Thoracic aorta (tissue), 2 donors: Measurements from ENCODE around the gene GALNT2. TPM values are rescaled to one million over a fixed set of nuclear protein-coding genes. Genes with fewer than 3 reads are reported as not detected.

Experiments
- ATAC-seq: fragments of 150-250 bp; one replicate; pipeline ENCODE4 v1.8.0; 2017; ENCODE audit warnings: low read depth; ENCODE audit not compliant: insufficient number of reproducible peaks, low FRiP score
- DNase-seq: peaks from one replicate; pipeline ENCODE4 v3.0.0-alpha.2; 2020; ENCODE audit warnings: low spot score
- H3K27ac ChIP-seq, 2 donors: fragments of 200-600 bp; sonication (generic); 1 replicate in 1 of 2; 2 replicates in 1 of 2; pipeline ENCODE4 v1.5.1; 2016; ENCODE audit warnings: mild to moderate bottlenecking in 2 of 2, moderate library complexity in 2 of 2
- H3K27me3 ChIP-seq: fragments of 200-600 bp; sonication (generic); replicated peaks from 2 replicates; pipeline ENCODE4 v1.6.0; 2016; ENCODE audit warnings: mild to moderate bottlenecking; ENCODE audit not compliant: insufficient read depth
- H3K36me3 ChIP-seq: fragments of 200-600 bp; sonication (generic); one replicate; pipeline ENCODE4 v1.5.1; 2016
- H3K4me1 ChIP-seq, 2 donors: fragments of 200-600 bp; sonication (generic); 1 replicate in 1 of 2; 2 replicates in 1 of 2; pipeline versions ENCODE4 v1.5.1 to v1.6.0; 2016; ENCODE audit warnings: low read depth in 2 of 2, mild to moderate bottlenecking in 1 of 2; ENCODE audit not compliant: control insufficient read depth in 1 of 2
- H3K4me3 ChIP-seq: fragments of 200-600 bp; sonication (generic); 2 replicates; pipeline ENCODE4 v1.5.1; 2016; ENCODE audit warnings: mild to moderate bottlenecking
- H3K9me3 ChIP-seq: fragments of 200-600 bp; sonication (generic); 2 replicates; pipeline ENCODE4 v1.5.1; 2016
- CTCF ChIP-seq: fragments of 200-600 bp; sonication (generic); IDR thresholded peaks from one replicate; pipeline ENCODE4 v1.5.1; 2019; ENCODE audit warnings: antibody characterized with exemption
- total RNA-seq, 2 donors: library from RNA; depleted of rRNA; stranded (reverse); fragments of >200 nt; gene quantifications; one replicate each; pipeline versions ENCODE4 v1.1.0 to v1.2.3, GENCODE V29; 2016

The GALNT2 gene
- total RNA-seq, 2 donors from 2014 or later = 113 to 148 TPM

GRCh38 chr1:230188826-230189225, 121.8 kb downstream of the GALNT2 start:
- Histone ChIP-seq H3K27me3 (no peaks in the 10 kb centered on the region), H3K36me3 (no peaks in the 10 kb centered on the region), H3K27ac (peak overlapping the region; percentile 67 to 77), H3K4me1 (peaks cover 36 to 79% of the 10 kb centered on the region in 2 donors), H3K9me3 (no peaks in the 10 kb centered on the region), H3K4me3 (no peak overlapping the region)
- ATAC-seq (no peak), DNase-seq (no peak)
- no peak for TF ChIP-seq CTCF

- Histone ChIP-seq H3K36me3 (no peaks in the 10 kb centered on the region), H3K4me1 (peaks cover 36 to 79% of the 10 kb centered on the region in 2 donors), H3K27ac (peak overlapping the region; percentile 77 to 82), H3K27me3 (no peaks in the 10 kb centered on the region), H3K9me3 (no peaks in the 10 kb centered on the region), H3K4me3 (no peak overlapping the region)
- DNase-seq (no peak), ATAC-seq (no peak)
- no peak for TF ChIP-seq CTCF
Observed at GRCh38 chr1:230189341-230189740, 122.3 kb downstream of the GALNT2 start.

GRCh38 chr1:230189824-230190223, 122.8 kb downstream of the GALNT2 start:
- H3K9me3 ChIP-seq = no peaks in the 10 kb centered on the region
- peak overlapping the region; percentile 77 to 82 for H3K27ac ChIP-seq
- ATAC-seq (no peak), DNase-seq (no peak)
- no peak overlapping the region for H3K4me3 ChIP-seq
- H3K36me3 ChIP-seq = no peaks in the 10 kb centered on the region
- no peak for TF ChIP-seq CTCF
- H3K27me3 ChIP-seq = no peaks in the 10 kb centered on the region
- H3K4me1 ChIP-seq = peaks cover 36 to 75% of the 10 kb centered on the region in 2 donors

GRCh38 chr1:230191079-230191804, 124.2 kb downstream of the GALNT2 start:
- H3K4me1 ChIP-seq = peaks cover 27 to 64% of the 10 kb centered on the region in 2 donors
- TF ChIP-seq CTCF = no peak
- H3K36me3 ChIP-seq = no peaks in the 10 kb centered on the region
- DNase-seq (peak; percentile 55), ATAC-seq (peak; percentile 87)
- peak overlapping the region; percentile 13 for H3K4me3 ChIP-seq
- no peaks in the 10 kb centered on the region for H3K9me3 ChIP-seq
- peak overlapping the region; percentile 77 to 82 for H3K27ac ChIP-seq
- H3K27me3 ChIP-seq = no peaks in the 10 kb centered on the region

GRCh38 chr1:230191855-230192254, 124.8 kb downstream of the GALNT2 start:
- TF ChIP-seq CTCF = no peak
- H3K4me1 ChIP-seq = peaks cover 25 to 63% of the 10 kb centered on the region in 2 donors
- no peaks in the 10 kb centered on the region for H3K27me3 ChIP-seq
- peak overlapping the region; percentile 77 to 82 for H3K27ac ChIP-seq
- ATAC-seq (no peak), DNase-seq (no peak)
- no peaks in the 10 kb centered on the region for H3K9me3 ChIP-seq
- no peaks in the 10 kb centered on the region for H3K36me3 ChIP-seq
- H3K4me3 ChIP-seq = no peak overlapping the region
